ENCODE results near the gene RBM8A.

RBM8A gene

DNA sequence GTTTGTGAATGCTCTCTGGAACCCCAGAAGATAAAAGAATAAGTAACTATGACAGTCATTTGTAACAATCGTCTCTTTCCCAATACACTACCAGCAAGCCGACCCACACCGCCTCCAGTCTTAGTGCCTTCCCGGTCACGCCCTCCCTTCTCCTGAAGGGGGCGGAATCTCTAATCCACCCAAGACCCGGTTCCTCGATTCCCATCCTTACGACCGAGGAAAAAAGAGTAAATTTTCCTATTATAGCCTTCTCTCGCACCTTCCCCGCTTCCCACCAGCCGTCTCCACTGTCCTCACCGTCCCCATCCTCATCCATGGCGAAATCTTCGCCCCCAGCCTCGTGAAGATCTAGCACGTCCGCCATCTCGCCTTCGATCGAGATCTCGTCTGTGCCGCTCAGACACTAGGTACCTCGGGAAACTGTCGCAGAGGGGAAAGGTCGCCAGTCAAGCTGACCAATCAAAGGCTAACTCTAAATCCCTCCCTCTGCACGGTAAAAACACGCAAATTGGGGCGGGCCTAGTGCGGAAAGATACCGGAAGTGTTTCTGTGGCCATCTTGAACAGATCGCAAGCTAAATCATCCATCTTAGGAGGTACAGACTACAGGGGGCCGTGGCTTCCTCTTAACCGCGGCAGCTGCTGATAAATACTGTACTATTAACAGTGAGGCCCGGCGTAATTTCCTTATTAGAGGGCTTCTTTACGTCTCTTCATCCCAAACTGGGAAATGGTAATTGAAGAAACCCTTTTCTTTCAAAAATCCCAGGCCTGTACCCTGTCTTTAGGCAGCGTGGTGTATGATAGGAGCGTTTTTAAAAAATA is at the start of gene RBM8A:
Gene RBM8A (minus strand): TSS at position 422 of the 824 bp plus-strand sequence. CDS start 58 bp downstream, at position 364.
- DNase-seq (ENCODE audit: low spot score): peak; percentile 86
- TF ChIP-seq, protein P1, sequence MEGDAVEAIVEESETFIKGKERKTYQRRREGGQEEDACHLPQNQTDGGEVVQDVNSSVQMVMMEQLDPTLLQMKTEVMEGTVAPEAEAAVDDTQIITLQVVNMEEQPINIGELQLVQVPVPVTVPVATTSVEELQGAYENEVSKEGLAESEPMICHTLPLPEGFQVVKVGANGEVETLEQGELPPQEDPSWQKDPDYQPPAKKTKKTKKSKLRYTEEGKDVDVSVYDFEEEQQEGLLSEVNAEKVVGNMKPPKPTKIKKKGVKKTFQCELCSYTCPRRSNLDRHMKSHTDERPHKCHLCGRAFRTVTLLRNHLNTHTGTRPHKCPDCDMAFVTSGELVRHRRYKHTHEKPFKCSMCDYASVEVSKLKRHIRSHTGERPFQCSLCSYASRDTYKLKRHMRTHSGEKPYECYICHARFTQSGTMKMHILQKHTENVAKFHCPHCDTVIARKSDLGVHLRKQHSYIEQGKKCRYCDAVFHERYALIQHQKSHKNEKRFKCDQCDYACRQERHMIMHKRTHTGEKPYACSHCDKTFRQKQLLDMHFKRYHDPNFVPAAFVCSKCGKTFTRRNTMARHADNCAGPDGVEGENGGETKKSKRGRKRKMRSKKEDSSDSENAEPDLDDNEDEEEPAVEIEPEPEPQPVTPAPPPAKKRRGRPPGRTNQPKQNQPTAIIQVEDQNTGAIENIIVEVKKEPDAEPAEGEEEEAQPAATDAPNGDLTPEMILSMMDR (IDR thresholded peaks at IDR 0.05; ENCODE audit: extremely low read depth, insufficient read depth, missing control alignments): peak; percentile 51
- in situ Hi-C loops (cut with MboI; ENCODE audit: low pct_unique_long_range_greater_than_20kb, low sequenced_read_pairs, unreplicated experiment): no loop called here

DNA sequence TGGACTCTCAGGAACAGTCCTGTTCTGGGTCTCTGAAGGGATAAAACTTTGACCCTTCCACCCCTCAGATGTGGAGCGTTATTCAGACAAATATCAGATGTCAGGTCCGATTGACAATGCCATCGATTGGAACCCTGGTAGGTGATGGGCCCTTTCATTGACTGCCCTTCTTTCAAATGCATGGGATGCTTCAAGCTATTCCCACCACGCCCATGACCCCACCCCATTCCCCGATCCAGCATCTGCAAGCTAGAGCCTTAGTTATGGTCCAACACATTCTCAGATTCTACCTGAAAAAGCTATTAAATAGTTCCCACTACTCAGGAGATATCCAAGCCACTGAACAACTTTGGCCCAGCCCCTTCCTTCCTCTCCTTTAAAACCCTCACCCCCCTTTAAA is 49.7 kb upstream of the RBM8A start:
- no peak for DNase-seq (ENCODE audit: low spot score)
- in situ Hi-C loops (cut with MboI; ENCODE audit: low pct_unique_long_range_greater_than_20kb, low sequenced_read_pairs, unreplicated experiment): no loop called here
- TF ChIP-seq, protein P1 (IDR thresholded peaks at IDR 0.05; ENCODE audit: extremely low read depth, insufficient read depth, missing control alignments): no peak

DNA sequence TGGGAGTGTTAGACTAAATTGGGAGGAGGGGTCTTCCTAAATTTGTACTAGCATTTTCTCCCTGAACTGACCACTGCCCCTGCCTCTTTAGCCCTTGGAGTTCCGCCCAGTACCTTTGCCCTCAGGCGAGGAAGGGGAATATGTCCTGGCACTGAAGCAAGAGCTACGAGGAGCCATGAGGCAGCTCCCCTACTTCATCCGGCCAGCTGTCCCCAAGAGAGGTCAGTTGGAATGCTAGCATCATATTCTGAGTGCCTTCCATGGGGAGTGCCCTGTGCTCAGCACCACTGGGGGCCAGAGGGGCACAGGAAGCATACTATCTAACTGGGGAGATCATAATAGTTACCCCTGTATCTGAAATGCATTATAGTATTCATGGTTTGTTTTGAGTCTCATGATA is 47.9 kb upstream of the RBM8A start:
- in situ Hi-C loops (cut with MboI; ENCODE audit: low pct_unique_long_range_greater_than_20kb, low sequenced_read_pairs, unreplicated experiment): no loop called here
- TF ChIP-seq, protein P1 (IDR thresholded peaks at IDR 0.05; ENCODE audit: extremely low read depth, insufficient read depth, missing control alignments): no peak
- DNase-seq (ENCODE audit: low spot score): no peak

DNA sequence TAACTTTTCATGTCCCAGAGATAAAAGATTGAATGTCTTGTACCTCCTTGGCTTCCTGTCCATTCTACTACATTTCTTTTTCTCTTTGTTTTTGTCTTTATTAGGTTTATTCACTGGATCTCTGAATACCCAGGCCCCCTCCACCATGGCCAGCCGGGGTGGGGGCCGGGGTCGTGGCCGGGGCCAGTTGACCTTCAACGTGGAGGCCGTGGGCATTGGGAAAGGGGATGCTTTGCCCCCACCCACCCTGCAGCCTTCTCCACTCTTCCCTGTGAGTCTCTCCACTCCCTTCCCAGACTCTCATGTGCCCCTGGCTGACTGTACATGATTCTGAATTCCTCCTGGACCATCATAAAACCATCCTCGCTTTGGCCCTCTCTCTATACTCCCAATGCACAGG is 47.4 kb upstream of the RBM8A start:
- in situ Hi-C loops (cut with MboI; ENCODE audit: low pct_unique_long_range_greater_than_20kb, low sequenced_read_pairs, unreplicated experiment): loop anchor here (5.0 kb wide), 1 partner anchor 38 kb away; no protein-coding TSS in a partner anchor
- DNase-seq (ENCODE audit: low spot score): no peak
- TF ChIP-seq, protein P1 (IDR thresholded peaks at IDR 0.05; ENCODE audit: extremely low read depth, insufficient read depth, missing control alignments): no peak

DNA sequence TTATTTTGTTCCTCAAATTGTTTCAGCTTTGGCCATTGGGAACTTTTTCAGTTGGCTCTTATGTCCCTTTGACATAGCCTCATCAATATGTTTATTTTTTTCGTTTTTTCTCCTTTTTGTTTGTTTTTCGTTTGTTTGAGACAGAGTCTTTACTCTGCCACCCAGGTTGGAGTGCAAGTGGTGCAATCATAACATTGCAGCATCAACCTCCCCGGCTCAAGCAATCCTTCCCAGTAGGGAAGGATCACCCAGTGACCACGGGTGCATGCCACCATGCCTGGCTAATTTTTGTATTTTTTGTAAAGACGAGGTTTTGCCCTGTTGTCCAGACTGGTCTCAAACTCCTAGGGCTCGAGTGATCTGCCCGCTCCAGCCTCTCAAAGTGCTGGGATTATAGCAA is 45.3 kb upstream of the RBM8A start:
- no peak for DNase-seq (ENCODE audit: low spot score)
- TF ChIP-seq, protein P1 (IDR thresholded peaks at IDR 0.05; ENCODE audit: extremely low read depth, insufficient read depth, missing control alignments): no peak
- in situ Hi-C loops (cut with MboI; ENCODE audit: low pct_unique_long_range_greater_than_20kb, low sequenced_read_pairs, unreplicated experiment): loop anchor here (5.0 kb wide), 1 partner anchor 40 kb away; no protein-coding TSS in a partner anchor

DNA sequence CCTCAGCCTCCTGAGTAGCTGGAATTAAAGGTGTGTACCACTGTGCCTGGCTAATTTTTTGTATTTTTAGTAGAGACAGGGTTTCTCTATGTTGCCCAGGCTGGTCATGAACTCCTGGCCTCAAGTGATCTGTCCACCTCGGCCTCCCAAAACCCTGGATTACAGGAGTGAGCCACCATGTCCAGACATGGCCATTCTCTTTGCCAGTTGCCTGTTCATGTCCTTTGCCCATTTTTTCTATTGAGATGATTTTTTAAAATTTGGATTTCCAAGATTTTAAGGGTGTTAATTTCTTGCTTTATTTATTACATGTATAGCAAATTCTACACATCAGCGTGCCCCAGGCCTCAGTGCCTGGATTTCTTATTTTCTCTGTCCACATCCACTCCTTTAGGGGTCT is 40.0 kb upstream of the RBM8A start:
- TF ChIP-seq, protein P1 (IDR thresholded peaks at IDR 0.05; ENCODE audit: extremely low read depth, insufficient read depth, missing control alignments): no peak
- DNase-seq (ENCODE audit: low spot score): no peak
- in situ Hi-C loops (cut with MboI; ENCODE audit: low pct_unique_long_range_greater_than_20kb, low sequenced_read_pairs, unreplicated experiment): no loop called here
